Epidermal melanocyte (primary cell): ENCODE results near the gene SNAPIN.
"Not testable (repeated sequence)": the region's sequence is repeated elsewhere in the genome, so short reads cannot be mapped to it uniquely, and the experiment has no call there.

Experiments
- DNase-seq: peaks from one replicate; pipeline ENCODE4 v3.0.0; 2011; ENCODE audit warnings: low spot score; ENCODE audit not compliant: insufficient read length

Gene SNAPIN

GRCh38 chr1:153626904-153627714 is 31.4 kb upstream of the SNAPIN start, which contains the start of gene S100A13:
TSS of gene S100A13 (minus strand) at chr1:153627505. CDS start at chr1:153626472, 1,033 bp downstream.
- peak; percentile 83 for DNase-seq

DNA sequence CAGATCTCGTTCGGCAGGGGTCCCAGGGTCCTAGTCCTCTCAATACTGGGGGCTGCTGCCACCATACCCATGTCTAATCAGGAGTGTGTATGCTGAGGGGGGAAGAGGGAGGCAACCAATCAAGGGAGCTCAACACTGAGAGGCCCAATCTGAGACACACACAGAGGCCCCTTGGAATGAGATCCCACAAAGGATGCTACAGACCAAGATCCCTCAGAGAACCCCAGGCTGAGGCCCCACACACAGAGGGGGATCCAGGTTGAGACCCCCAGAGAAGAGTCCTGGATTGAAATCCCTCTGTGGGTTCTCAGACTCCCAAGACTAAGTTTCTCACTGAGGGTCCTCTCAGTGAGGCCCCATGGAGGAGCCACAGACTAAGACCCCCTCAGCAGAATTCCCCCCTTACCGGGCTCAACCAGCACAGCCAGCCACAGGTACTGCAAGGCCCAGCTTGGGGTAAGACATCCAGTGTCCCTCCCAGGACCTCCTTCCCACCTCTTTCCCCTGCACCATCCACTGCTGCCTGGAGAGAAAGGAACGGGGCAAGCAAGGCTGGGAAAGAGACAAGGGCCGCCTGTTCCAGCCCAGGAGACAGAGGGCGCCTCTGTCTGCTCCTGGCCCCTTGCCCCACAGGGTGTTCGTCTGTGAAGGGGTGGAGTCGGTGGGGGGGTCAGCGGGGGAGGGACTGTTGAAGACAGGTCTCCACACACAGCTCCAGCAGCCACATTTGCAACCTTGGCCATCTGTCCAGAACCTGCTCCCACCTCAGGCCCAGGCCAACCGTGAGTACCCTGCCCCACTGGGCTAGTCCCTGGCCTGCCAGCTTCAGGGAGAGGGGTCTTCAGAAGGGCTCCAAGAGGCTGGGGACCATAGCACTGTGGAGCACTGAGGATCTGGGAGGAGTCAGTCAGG is 30.5 kb upstream of the SNAPIN start, which contains the start of gene S100A1:
Gene S100A1, plus strand, starts transcription at position 720 of the 912 bp plus-strand sequence. CDS start 2,088 bp downstream, outside the sequence.
- no peak for DNase-seq

GRCh38 chr1:153628638-153629342 is 29.7 kb upstream of the SNAPIN start:
- no peak for DNase-seq

DNA sequence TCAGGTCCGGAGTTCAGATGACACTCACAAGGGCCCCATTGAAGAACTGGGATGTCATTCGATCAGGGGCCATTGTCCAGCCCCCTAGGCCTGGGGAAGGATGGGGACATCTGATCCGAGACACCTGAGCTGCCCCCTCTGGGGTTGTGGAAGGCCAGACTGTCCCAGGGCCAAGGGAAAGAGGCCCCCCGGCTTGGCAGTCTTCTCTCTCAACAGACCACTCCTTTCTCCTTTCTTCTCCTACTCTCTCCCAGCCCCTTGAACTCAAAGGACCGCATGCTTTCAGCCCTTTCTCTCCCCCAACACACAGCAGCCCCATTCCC is 29.2 kb upstream of the SNAPIN start:
- no peak for DNase-seq

- no peak for DNase-seq
These were observed 28.5 kb upstream of the SNAPIN start for GRCh38 chr1:153629971-153630370.

DNA sequence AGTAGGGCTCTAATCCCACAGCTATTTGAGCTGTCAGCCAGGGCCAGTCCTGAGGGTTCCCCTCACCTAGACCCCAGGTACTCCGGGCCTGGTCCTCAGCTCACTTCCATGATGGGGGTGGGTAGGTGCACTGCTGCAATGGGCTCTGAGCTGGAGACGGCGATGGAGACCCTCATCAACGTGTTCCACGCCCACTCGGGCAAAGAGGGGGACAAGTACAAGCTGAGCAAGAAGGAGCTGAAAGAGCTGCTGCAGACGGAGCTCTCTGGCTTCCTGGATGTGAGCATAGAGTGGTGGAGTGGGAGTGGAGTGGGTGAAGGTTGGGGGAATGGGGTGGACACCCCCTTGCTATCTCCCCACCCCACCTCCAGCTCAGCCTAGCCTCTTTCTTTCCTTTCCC is 28.1 kb upstream of the SNAPIN start:
- no peak for DNase-seq

DNA sequence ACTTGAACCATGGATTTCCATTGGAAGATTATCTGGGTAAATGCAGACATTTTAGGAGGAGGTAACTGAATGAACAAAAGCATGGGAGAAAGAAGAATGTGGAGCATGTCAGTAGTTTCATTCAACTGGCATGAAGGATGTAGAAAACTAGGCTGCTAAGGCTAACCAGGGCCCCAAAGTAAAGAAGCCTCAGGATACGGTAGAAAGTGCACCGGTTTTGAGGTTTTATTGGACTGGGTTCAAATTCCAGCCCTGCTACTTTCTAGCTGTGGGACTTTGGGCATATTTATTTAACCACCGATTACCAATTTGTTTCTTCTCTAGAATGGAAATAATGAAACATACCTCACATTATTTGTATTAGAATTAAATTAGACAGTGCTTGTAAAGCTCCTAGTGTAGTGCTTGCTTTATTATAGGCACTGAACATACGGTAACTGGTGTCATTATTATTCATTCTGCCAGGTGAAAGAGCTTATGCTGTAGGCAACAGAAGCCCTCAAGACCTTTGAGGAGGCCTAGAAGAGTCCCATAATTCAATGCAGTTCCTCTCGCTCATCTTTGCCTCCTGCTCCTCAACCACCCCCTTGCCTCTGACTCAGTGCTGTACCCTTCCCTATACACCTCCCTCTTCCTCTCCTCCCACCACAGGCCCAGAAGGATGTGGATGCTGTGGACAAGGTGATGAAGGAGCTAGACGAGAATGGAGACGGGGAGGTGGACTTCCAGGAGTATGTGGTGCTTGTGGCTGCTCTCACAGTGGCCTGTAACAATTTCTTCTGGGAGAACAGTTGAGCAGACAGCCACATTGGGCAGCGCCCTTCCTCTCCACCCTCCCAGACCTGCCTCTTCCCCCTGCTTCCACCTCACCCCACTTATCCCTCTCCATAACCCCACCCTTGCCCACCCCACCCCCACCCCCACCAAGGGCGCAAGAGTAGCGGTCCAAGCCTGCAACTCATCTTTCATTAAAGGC is 27.2 kb upstream of the SNAPIN start:
- no peak for DNase-seq

- no peak for DNase-seq
These were observed 25.2 kb upstream of the SNAPIN start for GRCh38 chr1:153633161-153633753.

DNA sequence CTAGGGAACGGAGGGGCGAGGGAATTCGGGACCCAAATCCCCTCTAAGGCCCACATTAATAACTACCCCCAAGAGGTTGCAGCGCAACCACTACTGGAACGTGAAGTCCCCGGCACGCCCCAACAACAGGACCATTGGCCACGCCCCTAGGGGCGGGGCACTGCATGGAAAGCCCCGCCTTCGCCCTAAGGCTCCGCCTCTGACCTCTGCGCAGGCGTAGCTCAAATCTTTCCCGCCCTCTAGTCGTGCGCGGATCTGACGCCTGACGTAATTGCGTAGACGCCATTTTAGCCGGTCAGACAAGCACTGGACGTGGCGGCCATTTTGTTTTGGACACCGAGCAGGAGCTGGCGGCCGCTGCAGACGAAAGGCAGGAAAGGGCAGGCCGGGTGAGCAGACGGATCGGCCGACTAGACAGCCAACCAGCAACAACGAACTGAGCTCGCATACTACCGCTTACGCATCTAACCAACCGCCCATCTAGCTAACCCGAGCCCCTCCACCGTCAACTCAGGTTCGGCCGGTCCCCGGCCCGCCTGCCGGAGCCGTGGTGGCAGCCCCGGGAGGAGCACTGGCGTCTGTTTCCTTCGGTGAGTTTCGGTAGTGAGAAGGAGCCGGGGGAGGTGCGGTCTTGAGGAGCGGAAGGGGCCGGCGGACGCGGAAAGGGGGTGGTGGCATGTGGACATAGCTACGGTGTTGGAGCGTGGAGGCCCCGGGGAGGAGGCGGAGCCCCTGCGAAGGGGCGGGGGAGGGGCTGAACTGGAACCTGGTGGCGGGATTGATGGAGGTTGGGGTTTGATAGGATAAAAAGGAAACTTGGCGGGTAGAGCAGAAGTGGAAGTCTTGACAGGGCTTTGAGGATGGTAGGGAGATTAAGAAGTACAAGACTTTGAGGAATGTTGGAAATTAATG is 24.5 kb upstream of the SNAPIN start, which contains the start of gene CHTOP:
Gene CHTOP, plus strand, starts transcription at position 313 of the 912 bp plus-strand sequence. CDS start 2,523 bp downstream, outside the sequence.
- peak; percentile 93 for DNase-seq

- DNase-seq = no peak
These were observed 22.6 kb upstream of the SNAPIN start for GRCh38 chr1:153635872-153636271.

GRCh38 chr1:153636312-153636711 is 22.2 kb upstream of the SNAPIN start:
- DNase-seq = no peak

DNA sequence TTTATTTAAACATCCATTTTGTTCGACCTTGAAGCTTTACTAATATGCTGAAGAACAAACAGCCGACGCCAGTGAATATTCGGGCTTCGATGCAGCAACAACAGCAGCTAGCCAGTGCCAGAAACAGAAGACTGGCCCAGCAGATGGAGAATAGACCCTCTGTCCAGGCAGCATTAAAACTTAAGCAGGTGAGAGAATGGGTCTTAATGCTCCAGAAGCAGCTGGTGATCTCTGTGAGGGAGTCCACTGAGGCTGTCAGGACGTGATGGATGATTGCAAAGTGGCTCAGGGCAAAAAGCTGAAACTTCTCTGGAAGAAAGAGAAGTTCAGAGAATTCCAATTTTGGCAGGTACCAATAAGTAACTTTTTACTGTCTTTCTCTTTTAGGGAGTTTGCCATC is 20.2 kb upstream of the SNAPIN start:
- no peak for DNase-seq

DNA sequence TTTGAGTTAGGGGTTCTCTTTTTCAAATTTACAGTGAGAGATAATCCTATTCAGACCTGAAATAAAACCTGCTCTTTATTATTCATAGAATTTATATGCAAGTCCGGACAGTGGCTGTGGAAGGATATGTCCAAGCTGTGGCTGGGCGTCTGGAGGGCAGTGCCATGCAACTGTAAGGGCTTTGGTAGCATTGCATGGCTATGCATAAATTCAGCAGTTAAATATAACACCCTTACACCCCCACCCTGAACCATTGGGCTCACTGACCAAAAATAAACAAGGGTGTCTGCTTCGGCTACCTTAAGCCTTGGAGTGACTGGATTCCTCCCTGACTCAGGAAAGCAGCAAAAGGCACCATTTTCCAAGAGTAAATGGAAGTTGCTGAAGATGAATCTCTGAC is 19.2 kb upstream of the SNAPIN start:
- no peak for DNase-seq

GRCh38 chr1:153640213-153640612 is 18.3 kb upstream of the SNAPIN start:
- DNase-seq = not testable (repeated sequence)

DNA sequence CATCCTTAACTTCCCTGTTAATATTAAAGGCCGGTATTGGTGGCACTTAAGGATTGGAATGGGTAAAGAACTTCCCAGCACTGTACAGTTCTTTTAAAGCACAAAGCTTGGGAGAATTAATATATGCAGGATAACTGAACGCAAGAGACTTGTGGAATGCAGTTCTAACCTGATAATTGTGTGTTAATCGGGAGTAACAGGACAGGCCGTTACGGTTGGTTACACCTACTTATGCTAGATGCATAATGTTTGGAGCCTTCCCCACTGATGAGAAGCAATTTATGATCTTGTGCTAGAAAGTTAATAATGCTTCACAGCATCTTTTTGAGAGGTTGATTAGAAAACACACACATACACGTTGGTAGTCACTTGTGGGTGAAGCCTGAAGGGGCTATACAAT is 17.6 kb upstream of the SNAPIN start:
- DNase-seq = no peak

- no peak for DNase-seq
These were observed 16.3 kb upstream of the SNAPIN start for GRCh38 chr1:153642161-153642560.

GRCh38 chr1:153643100-153643499 is 15.4 kb upstream of the SNAPIN start:
- no peak for DNase-seq

DNA sequence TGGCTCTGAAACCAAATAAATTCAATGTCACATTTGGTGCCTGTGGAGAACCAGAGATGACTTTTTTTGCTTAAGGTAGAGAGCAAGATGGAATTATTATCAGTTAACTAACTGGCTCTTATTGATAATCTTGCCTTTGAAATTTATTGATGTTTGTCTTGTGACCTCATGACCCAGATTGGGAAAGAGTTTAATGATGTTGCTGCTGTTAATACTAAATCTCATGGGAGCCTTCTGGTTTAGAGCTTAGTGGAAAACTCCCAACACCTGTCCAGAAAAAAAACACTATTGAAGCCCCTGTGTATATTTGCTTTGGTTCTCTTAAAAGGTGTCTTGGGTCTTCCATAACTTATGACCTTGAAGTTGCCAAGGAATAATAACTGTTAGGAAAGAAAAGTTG is 14.7 kb upstream of the SNAPIN start:
- DNase-seq = no peak
